GM15510 (cell line): ENCODE data around the gene BNC1.

Source experiments
- POLR2A ChIP-seq: IDR thresholded peaks from 3 replicates; pipeline ENCODE4 v1.6.1; 2011; ENCODE audit warnings: borderline replicate concordance; ENCODE audit not compliant: insufficient read length; ENCODE audit errors: extremely low read depth

Gene BNC1

DNA sequence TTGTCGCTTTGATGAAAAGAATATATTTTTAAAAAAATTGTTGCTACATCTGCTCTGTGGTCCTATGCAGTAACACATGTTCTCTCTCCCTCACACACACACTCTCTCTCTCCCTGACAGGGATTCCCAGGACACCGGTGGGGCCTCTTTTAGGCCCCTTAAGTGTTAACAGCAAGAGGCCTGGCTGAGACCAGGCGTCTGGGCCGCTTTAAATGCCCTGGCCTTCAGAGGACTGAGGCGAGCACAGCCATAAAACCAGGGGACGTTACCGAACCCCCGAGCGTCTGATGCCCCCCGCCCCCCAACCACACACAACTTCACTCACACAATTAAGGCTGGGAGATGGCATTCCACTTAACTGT is 1.7 kb downstream of the BNC1 start:
- no peak for TF ChIP-seq POLR2A

- TF ChIP-seq POLR2A: no peak
Measured at GRCh38 chr15:83282141-83282540, 2.3 kb downstream of the BNC1 start.

GRCh38 chr15:83278191-83278590 is 6.3 kb downstream of the BNC1 start:
- no peak for TF ChIP-seq POLR2A

GRCh38 chr15:83276661-83277060 is 7.8 kb downstream of the BNC1 start:
- no peak for TF ChIP-seq POLR2A

DNA sequence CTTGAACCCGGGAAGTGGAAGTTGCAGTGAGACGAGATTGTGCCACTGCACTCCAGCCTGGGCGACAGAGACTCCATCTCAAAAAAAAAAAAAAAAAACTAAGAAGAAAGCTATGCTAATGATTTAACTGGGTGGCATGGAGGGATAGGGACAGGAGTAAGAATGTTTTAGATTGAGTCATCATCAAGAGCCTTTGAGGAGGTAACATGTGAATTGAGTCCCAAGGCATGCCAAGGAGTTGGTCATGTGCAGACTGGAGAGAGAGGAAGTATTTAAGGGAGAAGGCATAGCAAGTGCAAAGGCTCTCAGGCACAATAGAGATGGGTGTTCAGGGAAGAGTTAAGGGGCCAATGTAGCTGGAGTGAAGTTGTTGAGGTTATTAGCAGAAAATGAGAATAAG is 9.1 kb downstream of the BNC1 start:
- TF ChIP-seq POLR2A: no peak

DNA sequence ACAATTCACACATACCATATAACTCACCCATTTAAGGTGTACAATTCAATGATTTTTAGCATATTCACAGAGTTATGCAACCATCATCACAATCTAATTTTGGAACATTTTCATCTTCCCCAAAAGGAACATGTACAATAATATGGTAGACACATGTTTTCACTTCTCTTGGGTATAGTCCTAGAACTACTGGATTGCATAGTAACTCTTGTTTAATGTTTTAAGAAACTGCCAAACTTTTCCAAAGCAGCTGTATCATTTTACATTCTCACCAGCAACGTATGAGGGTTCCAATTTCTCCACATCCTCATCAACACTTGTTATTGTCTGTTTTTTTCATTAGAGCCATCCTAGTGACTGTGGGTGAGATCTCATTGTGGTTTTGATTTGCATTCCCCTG is 14.3 kb downstream of the BNC1 start:
- TF ChIP-seq POLR2A: no peak

DNA sequence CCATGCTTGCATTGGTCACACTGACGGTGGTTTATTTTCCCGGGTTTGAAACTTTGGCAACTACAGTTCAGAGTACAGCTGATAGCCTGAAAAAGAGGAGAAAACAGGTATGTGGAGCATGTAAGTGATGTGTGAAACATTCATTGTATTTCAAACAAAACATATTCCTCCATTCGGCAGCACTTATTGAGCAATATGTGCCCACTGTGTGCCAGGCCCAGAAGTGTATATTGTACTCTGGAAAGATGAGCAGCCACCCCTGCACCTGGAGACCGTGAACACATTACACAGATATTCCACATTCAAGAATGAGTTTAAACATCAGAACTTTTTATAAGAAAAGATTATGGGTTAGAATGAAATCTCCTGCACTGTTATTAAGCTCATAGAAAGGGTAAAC is 16.3 kb downstream of the BNC1 start:
- no peak for TF ChIP-seq POLR2A

- no peak for TF ChIP-seq POLR2A
Measured at GRCh38 chr15:83262594-83263315, 21.7 kb downstream of the BNC1 start.

GRCh38 chr15:83250781-83251180 is 33.7 kb downstream of the BNC1 start:
- TF ChIP-seq POLR2A: no peak

DNA sequence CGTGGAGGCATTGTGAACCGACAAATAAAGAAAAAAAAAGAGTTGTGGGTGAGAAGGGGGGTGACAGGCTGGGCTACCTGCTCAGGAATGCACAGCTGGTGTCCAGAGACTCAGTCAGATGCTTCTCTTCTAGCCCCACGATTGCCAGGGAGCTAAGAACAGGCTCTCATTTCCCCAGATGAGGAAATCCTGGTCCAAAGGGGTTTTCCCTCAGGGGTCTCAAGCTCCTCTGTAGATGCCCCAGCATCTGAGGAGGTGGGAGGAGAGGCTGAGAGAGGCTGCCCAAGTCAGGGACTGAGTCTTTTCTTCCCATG is 35.5 kb downstream of the BNC1 start:
- TF ChIP-seq POLR2A: no peak

- no peak for TF ChIP-seq POLR2A
Measured at GRCh38 chr15:83248151-83249029, 36.1 kb downstream of the BNC1 start.

DNA sequence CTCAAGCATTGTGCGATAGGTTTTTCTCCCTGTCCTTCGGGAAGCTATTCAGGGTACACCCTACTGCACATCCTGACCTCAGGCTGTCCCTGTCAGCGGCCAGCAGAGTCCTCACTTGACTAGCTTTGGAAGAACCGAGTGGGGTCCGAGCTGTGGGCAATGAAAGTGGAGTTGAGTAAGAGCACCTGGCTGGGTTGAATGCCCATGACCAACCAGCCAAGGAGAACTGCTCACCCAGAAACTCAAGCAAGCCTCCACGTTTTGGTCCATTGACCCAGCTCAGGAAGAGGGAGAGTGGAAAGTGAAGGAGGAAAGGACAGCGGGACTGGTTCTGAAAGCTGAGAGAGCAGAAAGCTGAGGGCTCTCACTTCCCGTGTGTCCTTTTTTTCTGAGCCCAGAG is 40.8 kb downstream of the BNC1 start:
- TF ChIP-seq POLR2A: no peak

DNA sequence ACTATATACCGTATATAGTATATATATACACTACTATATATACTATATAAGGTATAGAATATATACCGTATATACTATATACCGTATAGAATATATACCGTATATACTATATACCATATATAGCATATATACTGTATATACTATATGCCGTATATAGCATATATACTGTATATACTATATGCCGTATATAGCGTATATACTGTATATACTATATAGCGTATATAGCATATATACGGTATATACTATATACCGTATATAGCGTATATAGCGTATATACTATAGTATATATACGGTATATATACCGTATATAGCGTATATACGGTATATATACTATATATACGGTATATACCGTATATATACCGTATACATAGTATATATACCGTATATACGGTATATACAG is 54.2 kb downstream of the BNC1 start:
- no peak for TF ChIP-seq POLR2A

DNA sequence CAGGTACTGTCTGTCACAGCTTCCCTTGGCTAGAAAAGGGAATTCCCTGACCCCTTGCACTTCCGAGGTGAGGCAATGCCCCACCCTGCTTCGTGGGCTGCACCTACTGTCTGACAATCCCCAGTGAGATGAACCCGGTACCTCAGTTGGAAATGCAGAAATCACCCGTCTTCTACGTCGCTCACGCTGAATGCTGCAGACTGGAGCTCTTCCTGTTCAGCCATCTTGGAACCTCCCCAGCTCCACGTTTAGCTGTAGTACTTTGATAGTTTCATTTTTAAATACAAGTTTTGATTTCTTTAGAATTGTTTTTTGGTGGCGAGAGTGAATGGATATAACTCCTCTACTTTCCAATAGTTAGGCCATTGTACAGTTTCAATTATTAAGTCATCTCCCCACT is 59.0 kb downstream of the BNC1 start:
- no peak for TF ChIP-seq POLR2A

DNA sequence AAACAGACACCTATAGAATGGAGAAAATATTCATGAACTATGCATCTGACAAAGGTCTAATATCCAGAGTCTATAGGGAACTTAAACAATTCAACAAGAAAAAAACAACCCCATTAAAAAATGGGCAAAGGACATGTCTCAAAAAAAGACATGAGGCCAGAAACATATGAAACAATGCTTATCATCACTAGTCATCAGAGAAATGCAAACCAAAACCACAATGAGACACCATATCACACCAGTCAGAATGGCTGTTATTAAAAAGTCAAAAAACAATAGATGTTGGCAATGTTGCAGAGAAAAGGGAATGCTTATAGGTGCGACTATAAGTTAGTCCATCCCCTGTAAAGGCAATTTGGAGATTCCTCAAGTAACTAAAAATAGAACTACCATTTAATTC is 65.4 kb downstream of the BNC1 start:
- TF ChIP-seq POLR2A: no peak

- no peak for TF ChIP-seq POLR2A
Measured at GRCh38 chr15:83215306-83215705, 69.2 kb downstream of the BNC1 start.
